SU-DHL-6 (cell line): ENCODE data around the gene SRPRB.

Source experiments
- H2AFZ ChIP-seq: fragments of 200-600 bp; sonication (generic); 2 replicates; pipeline ENCODE4 v1.6.1; 2014; ENCODE audit warnings: low read depth, mild to moderate bottlenecking, moderate library complexity, mixed read lengths, antibody characterized with exemption, low read length; ENCODE audit not compliant: severe bottlenecking
- H3F3A ChIP-seq: fragments of 200-600 bp; shearing (Covaris generic); 2 replicates; pipeline ENCODE4 v1.6.0; 2016; ENCODE audit warnings: antibody characterized with exemption, mild to moderate bottlenecking; ENCODE audit not compliant: insufficient read depth
- H3K27ac ChIP-seq: fragments of 200-600 bp; sonication (generic); 2 replicates; pipeline ENCODE4 v1.5.1; 2016; ENCODE audit warnings: low read depth, mild to moderate bottlenecking, low read length, moderate library complexity, mixed read lengths
- H3K27me3 ChIP-seq: fragments of 200-600 bp; sonication (generic), shearing (Covaris generic); 2 replicates; pipeline ENCODE4 v1.6.0; 2014; ENCODE audit warnings: mild to moderate bottlenecking, low read length
- H3K36me3 ChIP-seq: fragments of 200-600 bp; sonication (generic); 2 replicates; pipeline ENCODE4 v1.6.1; 2014; ENCODE audit warnings: mild to moderate bottlenecking, low read length, mixed read lengths
- H3K4me2 ChIP-seq: fragments of 300-600, 200-600 bp; shearing (Covaris generic), sonication (generic); 2 replicates; pipeline ENCODE4 v1.6.0; 2014; ENCODE audit warnings: low read length, low read depth, mild to moderate bottlenecking; ENCODE audit not compliant: poor library complexity, severe bottlenecking
- H3K4me3 ChIP-seq: fragments of 200-600 bp; sonication (generic); 2 replicates; pipeline ENCODE4 v1.5.1; 2014; ENCODE audit warnings: antibody characterized with exemption, low read length, mild to moderate bottlenecking, mixed read lengths; ENCODE audit not compliant: insufficient read depth, poor library complexity, severe bottlenecking
- H3K79me2 ChIP-seq: fragments of 200-600 bp; sonication (generic); 2 replicates; pipeline ENCODE4 v1.6.1; 2014; ENCODE audit warnings: mild to moderate bottlenecking, low read length, moderate library complexity; ENCODE audit not compliant: insufficient read depth
- H3K9ac ChIP-seq: fragments of 200-600 bp; sonication (generic); 2 replicates; pipeline ENCODE4 v1.7.0; 2014; ENCODE audit warnings: mild to moderate bottlenecking, low read length
- H3K9me2 ChIP-seq: fragments of 200-600 bp; sonication (generic); replicated peaks from 2 replicates; pipeline ENCODE4 v1.6.1; 2014; ENCODE audit warnings: low read length; ENCODE audit not compliant: insufficient read depth
- H3K9me3 ChIP-seq: fragments of 200-600 bp; sonication (generic); 2 replicates; pipeline ENCODE4 v1.6.1; 2014; ENCODE audit warnings: low read length, mixed read lengths; ENCODE audit not compliant: insufficient read depth
- H4K20me1 ChIP-seq: fragments of 200-600 bp; sonication (generic); 2 replicates; pipeline ENCODE4 v1.6.1; 2014; ENCODE audit warnings: low read depth, mild to moderate bottlenecking, antibody characterized with exemption, low read length, moderate library complexity, mixed read lengths
- CTCF ChIP-seq: fragments of 200-600 bp; sonication (generic); IDR thresholded peaks from one replicate; pipeline ENCODE4 v1.5.1; 2017; ENCODE audit warnings: antibody characterized with exemption, mild to moderate bottlenecking, low read length, moderate library complexity; ENCODE audit not compliant: insufficient read depth, poor library complexity, severe bottlenecking
- EZH2phosphoT487 ChIP-seq: fragments of 200-600 bp; sonication (generic), shearing (Covaris generic); conservative IDR thresholded peaks from 2 replicates; pipeline ENCODE4 v1.6.1; 2018; ENCODE audit warnings: mild to moderate bottlenecking, antibody characterized with exemption, low read length, moderate library complexity, mixed read lengths

Gene SRPRB

GRCh38 chr3:133805702-133806475 is at the start of gene SRPRB:
TSS of gene SRPRB (plus strand) at chr3:133805815. CDS start at chr3:133805849, 34 bp downstream.
- Histone ChIP-seq H3F3A (no peaks in the 10 kb centered on the region), H3K27ac (peak within 1 kb of the TSS; percentile 33; the same call in 1 of the 2 replicates), H3K9me3 (no peaks in the 10 kb centered on the region), H3K4me2 (peak within 1 kb of the TSS; percentile 77), H3K36me3 (peaks cover 23% of the 10 kb centered on the region; the same call in 1 of the 2 replicates), H2AFZ (peak within 1 kb of the TSS; percentile 100), H3K9ac (peak within 1 kb of the TSS; percentile 76), H3K9me2 (no peaks in the 10 kb centered on the region), H3K27me3 (no peaks in the 10 kb centered on the region), H4K20me1 (no peaks in the 10 kb centered on the region), H3K79me2 (peaks cover 24% of the 10 kb centered on the region), H3K4me3 (peak within 1 kb of the TSS; percentile 91)
- TF ChIP-seq EZH2phosphoT487 (no peak), CTCF (no peak)

GRCh38 chr3:133756716-133757694 is 48.6 kb upstream of the SRPRB start:
- H3K4me2 ChIP-seq = no peak overlapping the region
- H3K36me3 ChIP-seq = no peaks in the 10 kb centered on the region
- no peaks in the 10 kb centered on the region for H3K9me3 ChIP-seq
- H3K27me3 ChIP-seq = no peaks in the 10 kb centered on the region
- no peak overlapping the region for H3K27ac ChIP-seq
- no peak overlapping the region for H3K4me3 ChIP-seq
- no peak overlapping the region for H2AFZ ChIP-seq
- no peak for TF ChIP-seq EZH2phosphoT487
- no peak for TF ChIP-seq CTCF
- H3K79me2 ChIP-seq = no peaks in the 10 kb centered on the region
- H3K9ac ChIP-seq = no peak overlapping the region
- no peaks in the 10 kb centered on the region for H3K9me2 ChIP-seq
- no peaks in the 10 kb centered on the region for H4K20me1 ChIP-seq
- H3F3A ChIP-seq = no peaks in the 10 kb centered on the region

- H3K27ac ChIP-seq = no peak overlapping the region
- no peaks in the 10 kb centered on the region for H3K27me3 ChIP-seq
- no peak overlapping the region for H3K4me3 ChIP-seq
- no peaks in the 10 kb centered on the region for H4K20me1 ChIP-seq
- H3K79me2 ChIP-seq = no peaks in the 10 kb centered on the region
- H3K4me2 ChIP-seq = no peak overlapping the region
- no peaks in the 10 kb centered on the region for H3F3A ChIP-seq
- no peaks in the 10 kb centered on the region for H3K36me3 ChIP-seq
- no peak overlapping the region for H3K9ac ChIP-seq
- no peak overlapping the region for H2AFZ ChIP-seq
- TF ChIP-seq CTCF (no peak), EZH2phosphoT487 (no peak)
- H3K9me2 ChIP-seq = no peaks in the 10 kb centered on the region
- no peaks in the 10 kb centered on the region for H3K9me3 ChIP-seq
Measured at GRCh38 chr3:133757701-133758567, 47.7 kb upstream of the SRPRB start.
